GM23338 (cell line): Measurements from ENCODE around the gene CDH4. TPM values are rescaled to one million over a fixed set of nuclear protein-coding genes. Genes with fewer than 3 reads are reported as not detected.

Source experiments
- ATAC-seq: fragments of 200-7000 bp; cut with Tn5 transposase; 3 replicates; pipeline ENCODE4 v1.9.1; 2020
- DNase-seq: peaks from one replicate; pipeline ENCODE4 v3.0.0-alpha.2; 2015; ENCODE audit warnings: low spot score
- H2AFZ ChIP-seq: fragments of 200-600 bp; sonication (generic); 2 replicates; pipeline ENCODE4 v1.8.0; 2016; ENCODE audit warnings: antibody characterized with exemption, mild to moderate bottlenecking, moderate library complexity
- H3F3A ChIP-seq: fragments of 200-600 bp; sonication (generic); replicated peaks from 2 replicates; pipeline ENCODE4 v1.8.0; 2017; ENCODE audit warnings: antibody characterized with exemption, mixed run types, low read depth
- H3K27ac ChIP-seq: fragments of 200-600 bp; sonication (generic); 2 replicates; pipeline ENCODE4 v1.6.1; 2016; ENCODE audit warnings: low read depth
- H3K27me3 ChIP-seq: fragments of 200-600 bp; sonication (generic); 2 replicates; pipeline ENCODE4 v1.8.0; 2016; ENCODE audit warnings: mild to moderate bottlenecking, mixed run types, moderate library complexity; ENCODE audit not compliant: insufficient read depth
- H3K36me3 ChIP-seq: fragments of 200-600 bp; sonication (generic); 2 replicates; pipeline ENCODE4 v1.8.0; 2016; ENCODE audit warnings: mild to moderate bottlenecking; ENCODE audit not compliant: insufficient read depth
- H3K4me1 ChIP-seq: fragments of 200-600 bp; sonication (generic); 2 replicates; pipeline ENCODE4 v1.8.0; 2016; ENCODE audit warnings: mild to moderate bottlenecking, moderate library complexity; ENCODE audit not compliant: insufficient read depth
- H3K4me2 ChIP-seq: fragments of 200-600 bp; sonication (generic); 2 replicates; pipeline ENCODE4 v1.7.1; 2017; ENCODE audit warnings: mixed run types
- H3K4me3 ChIP-seq: fragments of 200-600 bp; sonication (generic); 2 replicates; pipeline ENCODE4 v1.6.1; 2016; ENCODE audit warnings: mixed run types
- H3K79me2 ChIP-seq: fragments of 200-600 bp; sonication (generic); replicated peaks from 2 replicates; pipeline ENCODE4 v1.8.0; 2017; ENCODE audit warnings: mild to moderate bottlenecking; ENCODE audit not compliant: insufficient read depth
- H3K9me2 ChIP-seq: fragments of 200-600 bp; sonication (generic); 2 replicates; pipeline ENCODE4 v1.8.0; 2017; ENCODE audit not compliant: insufficient read depth
- H4K20me1 ChIP-seq: fragments of 200-600 bp; sonication (generic); replicated peaks from 2 replicates; pipeline ENCODE4 v1.8.0; 2017; ENCODE audit warnings: mild to moderate bottlenecking; ENCODE audit not compliant: insufficient read depth
- H3K27ac Mint-ChIP-seq: 2 replicates; pipeline ENCODE4 v1.8.0; 2020; ENCODE audit warnings: inconsistent platforms, mild to moderate bottlenecking, moderate library complexity, mixed read lengths
- H3K27me3 Mint-ChIP-seq: 3 replicates; pipeline ENCODE4 v1.8.0; 2022; ENCODE audit warnings: low read depth, mild to moderate bottlenecking, moderate library complexity, mixed read lengths, inconsistent platforms; ENCODE audit not compliant: insufficient read depth, poor library complexity
- H3K36me3 Mint-ChIP-seq: 3 replicates; pipeline ENCODE4 v1.8.0; 2021; ENCODE audit warnings: low read depth, mild to moderate bottlenecking, inconsistent platforms, moderate library complexity, mixed read lengths
- H3K4me1 Mint-ChIP-seq: 3 replicates; pipeline ENCODE4 v1.8.0; 2020; ENCODE audit warnings: mild to moderate bottlenecking, inconsistent platforms, mixed read lengths
- H3K4me3 Mint-ChIP-seq: 3 replicates; pipeline ENCODE4 v1.8.0; 2021; ENCODE audit warnings: moderate library complexity, mild to moderate bottlenecking, inconsistent platforms, mixed read lengths
- H3K9me3 Mint-ChIP-seq: 3 replicates; pipeline ENCODE4 v1.8.0; 2020; ENCODE audit warnings: moderate library complexity, mild to moderate bottlenecking, inconsistent platforms, mixed read lengths
- CREB1 ChIP-seq: fragments of 250-450 bp; sonication (Bioruptor Pico); IDR thresholded peaks from 2 replicates; pipeline ENCODE4 v1.5.0; 2020; ENCODE audit warnings: low read depth, mild to moderate bottlenecking, moderate library complexity
- EZH2 ChIP-seq: fragments of 200-600 bp; sonication (generic); IDR thresholded peaks from one replicate; pipeline ENCODE4 v1.8.0; 2017; ENCODE audit warnings: antibody characterized with exemption, mild to moderate bottlenecking, low read depth; ENCODE audit not compliant: unreplicated experiment
- EZH2phosphoT487 ChIP-seq: fragments of 200-600 bp; sonication (generic); IDR thresholded peaks from one replicate; pipeline ENCODE4 v1.8.1; 2018; ENCODE audit warnings: antibody characterized with exemption; ENCODE audit not compliant: unreplicated experiment
- JUNB ChIP-seq: IDR thresholded peaks from one replicate; pipeline ENCODE4 v1.6.1; 2016; ENCODE audit warnings: antibody characterized with exemption; ENCODE audit not compliant: unreplicated experiment
- NANOG ChIP-seq: IDR thresholded peaks from 2 replicates; pipeline ENCODE4 v1.6.1; 2016; ENCODE audit warnings: antibody characterized with exemption, borderline replicate concordance
- POLR2AphosphoS5 ChIP-seq: IDR thresholded peaks from 2 replicates; pipeline ENCODE4 v1.6.1; 2016; ENCODE audit warnings: antibody characterized with exemption, low read depth
- STAT1 ChIP-seq: IDR thresholded peaks from one replicate; pipeline ENCODE4 v1.6.1; 2016; ENCODE audit warnings: antibody characterized with exemption; ENCODE audit not compliant: unreplicated experiment
- ZNF114 ChIP-seq: fragments of 250-450 bp; sonication (Bioruptor Pico); IDR thresholded peaks from 2 replicates; pipeline ENCODE4 v1.5.0; 2020; ENCODE audit warnings: mild to moderate bottlenecking, moderate library complexity
- ZNF331 ChIP-seq: fragments of 250-450 bp; sonication (Bioruptor Pico); IDR thresholded peaks from 2 replicates; pipeline ENCODE4 v1.5.0; 2020; ENCODE audit warnings: low read depth, mild to moderate bottlenecking, moderate library complexity
- polyA plus RNA-seq: library from polyadenylated mRNA; unstranded; fragments of >200 nt; fragmentation: Nextera tagmentation; extraction: Ambion mirVana; gene quantifications from 2 replicates; pipeline ENCODE4 v1.2.1, GENCODE V29; 2016
- total RNA-seq: library from RNA; depleted of rRNA; stranded (reverse); fragments of >200 nt; shearing (Covaris generic); gene quantifications from 2 replicates; pipeline ENCODE4 v1.2.3, GENCODE V29; 2014
- TF ChIP-seq, protein P1 (sequence below): fragments of 250-450 bp; sonication (Bioruptor Pico); IDR thresholded peaks from 2 replicates; pipeline ENCODE4 v1.5.0; 2020; ENCODE audit warnings: mild to moderate bottlenecking, moderate library complexity
- TF ChIP-seq, protein P2 (sequence below): IDR thresholded peaks from one replicate; pipeline ENCODE4 v1.6.1; 2018; ENCODE audit warnings: antibody characterized with exemption; ENCODE audit not compliant: unreplicated experiment
- TF ChIP-seq, protein P3 (sequence below): IDR thresholded peaks from 2 replicates; pipeline ENCODE4 v1.6.1; 2016; ENCODE audit warnings: antibody characterized with exemption
- TF ChIP-seq, protein P4 (sequence below), 2 experiments: fragments of 200-600 bp in 1 of 2; sonication (generic) in 1 of 2; conservative IDR thresholded peaks; 2 replicates each; pipeline versions ENCODE4 v1.5.1 to v1.6.1; 2016 to 2017; ENCODE audit warnings: antibody characterized with exemption in 2 of 2, low read depth in 2 of 2, mild to moderate bottlenecking in 2 of 2, moderate library complexity in 1 of 2

Gene CDH4
- total and polyA plus RNA-seq, 2 experiments from 2014 or later, result 1.2 to 4.2 TPM

DNA sequence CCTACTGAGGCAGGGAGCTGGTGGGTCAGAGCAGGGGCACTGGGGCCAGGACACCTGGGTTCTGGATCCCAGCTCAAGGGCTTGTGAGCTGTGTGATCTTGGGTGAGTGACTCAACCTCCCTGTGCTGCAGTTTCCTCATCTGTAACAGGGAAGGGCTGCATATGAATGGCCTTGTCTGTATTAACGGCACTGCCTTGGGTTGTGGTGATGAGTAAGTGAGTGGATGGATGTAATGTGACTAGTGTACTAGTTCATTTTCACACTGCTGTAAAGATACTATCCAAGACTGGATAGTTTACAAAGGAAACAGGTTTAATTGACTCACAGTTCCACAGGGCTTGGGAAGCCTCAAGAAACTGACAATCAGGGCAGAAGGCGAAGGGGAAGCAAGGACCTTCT lies 580.1 kb downstream of the CDH4 start:
- TF ChIP-seq STAT1 (no peak), JUNB (no peak), ZNF331 (no peak), NANOG (no peak), CREB1 (CRISPR knock-in tag) (no peak), POLR2AphosphoS5 (no peak), EZH2phosphoT487 (no peak), EZH2 (no peak), ZNF114 (no peak)
- TF ChIP-seq, protein P1, sequence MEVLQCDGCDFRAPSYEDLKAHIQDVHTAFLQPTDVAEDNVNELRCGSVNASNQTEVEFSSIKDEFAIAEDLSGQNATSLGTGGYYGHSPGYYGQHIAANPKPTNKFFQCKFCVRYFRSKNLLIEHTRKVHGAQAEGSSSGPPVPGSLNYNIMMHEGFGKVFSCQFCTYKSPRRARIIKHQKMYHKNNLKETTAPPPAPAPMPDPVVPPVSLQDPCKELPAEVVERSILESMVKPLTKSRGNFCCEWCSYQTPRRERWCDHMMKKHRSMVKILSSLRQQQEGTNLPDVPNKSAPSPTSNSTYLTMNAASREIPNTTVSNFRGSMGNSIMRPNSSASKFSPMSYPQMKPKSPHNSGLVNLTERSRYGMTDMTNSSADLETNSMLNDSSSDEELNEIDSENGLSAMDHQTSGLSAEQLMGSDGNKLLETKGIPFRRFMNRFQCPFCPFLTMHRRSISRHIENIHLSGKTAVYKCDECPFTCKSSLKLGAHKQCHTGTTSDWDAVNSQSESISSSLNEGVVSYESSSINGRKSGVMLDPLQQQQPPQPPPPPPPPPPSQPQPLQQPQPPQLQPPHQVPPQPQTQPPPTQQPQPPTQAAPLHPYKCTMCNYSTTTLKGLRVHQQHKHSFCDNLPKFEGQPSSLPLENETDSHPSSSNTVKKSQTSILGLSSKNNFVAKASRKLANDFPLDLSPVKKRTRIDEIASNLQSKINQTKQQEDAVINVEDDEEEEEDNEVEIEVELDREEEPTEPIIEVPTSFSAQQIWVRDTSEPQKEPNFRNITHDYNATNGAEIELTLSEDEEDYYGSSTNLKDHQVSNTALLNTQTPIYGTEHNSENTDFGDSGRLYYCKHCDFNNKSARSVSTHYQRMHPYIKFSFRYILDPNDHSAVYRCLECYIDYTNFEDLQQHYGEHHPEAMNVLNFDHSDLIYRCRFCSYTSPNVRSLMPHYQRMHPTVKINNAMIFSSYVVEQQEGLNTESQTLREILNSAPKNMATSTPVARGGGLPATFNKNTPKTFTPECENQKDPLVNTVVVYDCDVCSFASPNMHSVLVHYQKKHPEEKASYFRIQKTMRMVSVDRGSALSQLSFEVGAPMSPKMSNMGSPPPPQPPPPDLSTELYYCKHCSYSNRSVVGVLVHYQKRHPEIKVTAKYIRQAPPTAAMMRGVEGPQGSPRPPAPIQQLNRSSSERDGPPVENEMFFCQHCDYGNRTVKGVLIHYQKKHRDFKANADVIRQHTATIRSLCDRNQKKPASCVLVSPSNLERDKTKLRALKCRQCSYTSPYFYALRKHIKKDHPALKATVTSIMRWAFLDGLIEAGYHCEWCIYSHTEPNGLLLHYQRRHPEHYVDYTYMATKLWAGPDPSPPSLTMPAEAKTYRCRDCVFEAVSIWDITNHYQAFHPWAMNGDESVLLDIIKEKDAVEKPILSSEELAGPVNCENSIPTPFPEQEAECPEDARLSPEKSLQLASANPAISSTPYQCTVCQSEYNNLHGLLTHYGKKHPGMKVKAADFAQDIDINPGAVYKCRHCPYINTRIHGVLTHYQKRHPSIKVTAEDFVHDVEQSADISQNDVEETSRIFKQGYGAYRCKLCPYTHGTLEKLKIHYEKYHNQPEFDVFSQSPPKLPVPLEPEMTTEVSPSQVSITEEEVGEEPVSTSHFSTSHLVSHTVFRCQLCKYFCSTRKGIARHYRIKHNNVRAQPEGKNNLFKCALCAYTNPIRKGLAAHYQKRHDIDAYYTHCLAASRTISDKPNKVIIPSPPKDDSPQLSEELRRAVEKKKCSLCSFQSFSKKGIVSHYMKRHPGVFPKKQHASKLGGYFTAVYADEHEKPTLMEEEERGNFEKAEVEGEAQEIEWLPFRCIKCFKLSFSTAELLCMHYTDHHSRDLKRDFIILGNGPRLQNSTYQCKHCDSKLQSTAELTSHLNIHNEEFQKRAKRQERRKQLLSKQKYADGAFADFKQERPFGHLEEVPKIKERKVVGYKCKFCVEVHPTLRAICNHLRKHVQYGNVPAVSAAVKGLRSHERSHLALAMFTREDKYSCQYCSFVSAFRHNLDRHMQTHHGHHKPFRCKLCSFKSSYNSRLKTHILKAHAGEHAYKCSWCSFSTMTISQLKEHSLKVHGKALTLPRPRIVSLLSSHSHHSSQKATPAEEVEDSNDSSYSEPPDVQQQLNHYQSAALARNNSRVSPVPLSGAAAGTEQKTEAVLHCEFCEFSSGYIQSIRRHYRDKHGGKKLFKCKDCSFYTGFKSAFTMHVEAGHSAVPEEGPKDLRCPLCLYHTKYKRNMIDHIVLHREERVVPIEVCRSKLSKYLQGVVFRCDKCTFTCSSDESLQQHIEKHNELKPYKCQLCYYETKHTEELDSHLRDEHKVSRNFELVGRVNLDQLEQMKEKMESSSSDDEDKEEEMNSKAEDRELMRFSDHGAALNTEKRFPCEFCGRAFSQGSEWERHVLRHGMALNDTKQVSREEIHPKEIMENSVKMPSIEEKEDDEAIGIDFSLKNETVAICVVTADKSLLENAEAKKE, result no peak
- TF ChIP-seq, protein P2, sequence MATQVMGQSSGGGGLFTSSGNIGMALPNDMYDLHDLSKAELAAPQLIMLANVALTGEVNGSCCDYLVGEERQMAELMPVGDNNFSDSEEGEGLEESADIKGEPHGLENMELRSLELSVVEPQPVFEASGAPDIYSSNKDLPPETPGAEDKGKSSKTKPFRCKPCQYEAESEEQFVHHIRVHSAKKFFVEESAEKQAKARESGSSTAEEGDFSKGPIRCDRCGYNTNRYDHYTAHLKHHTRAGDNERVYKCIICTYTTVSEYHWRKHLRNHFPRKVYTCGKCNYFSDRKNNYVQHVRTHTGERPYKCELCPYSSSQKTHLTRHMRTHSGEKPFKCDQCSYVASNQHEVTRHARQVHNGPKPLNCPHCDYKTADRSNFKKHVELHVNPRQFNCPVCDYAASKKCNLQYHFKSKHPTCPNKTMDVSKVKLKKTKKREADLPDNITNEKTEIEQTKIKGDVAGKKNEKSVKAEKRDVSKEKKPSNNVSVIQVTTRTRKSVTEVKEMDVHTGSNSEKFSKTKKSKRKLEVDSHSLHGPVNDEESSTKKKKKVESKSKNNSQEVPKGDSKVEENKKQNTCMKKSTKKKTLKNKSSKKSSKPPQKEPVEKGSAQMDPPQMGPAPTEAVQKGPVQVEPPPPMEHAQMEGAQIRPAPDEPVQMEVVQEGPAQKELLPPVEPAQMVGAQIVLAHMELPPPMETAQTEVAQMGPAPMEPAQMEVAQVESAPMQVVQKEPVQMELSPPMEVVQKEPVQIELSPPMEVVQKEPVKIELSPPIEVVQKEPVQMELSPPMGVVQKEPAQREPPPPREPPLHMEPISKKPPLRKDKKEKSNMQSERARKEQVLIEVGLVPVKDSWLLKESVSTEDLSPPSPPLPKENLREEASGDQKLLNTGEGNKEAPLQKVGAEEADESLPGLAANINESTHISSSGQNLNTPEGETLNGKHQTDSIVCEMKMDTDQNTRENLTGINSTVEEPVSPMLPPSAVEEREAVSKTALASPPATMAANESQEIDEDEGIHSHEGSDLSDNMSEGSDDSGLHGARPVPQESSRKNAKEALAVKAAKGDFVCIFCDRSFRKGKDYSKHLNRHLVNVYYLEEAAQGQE, result no peak
- TF ChIP-seq, protein P3, sequence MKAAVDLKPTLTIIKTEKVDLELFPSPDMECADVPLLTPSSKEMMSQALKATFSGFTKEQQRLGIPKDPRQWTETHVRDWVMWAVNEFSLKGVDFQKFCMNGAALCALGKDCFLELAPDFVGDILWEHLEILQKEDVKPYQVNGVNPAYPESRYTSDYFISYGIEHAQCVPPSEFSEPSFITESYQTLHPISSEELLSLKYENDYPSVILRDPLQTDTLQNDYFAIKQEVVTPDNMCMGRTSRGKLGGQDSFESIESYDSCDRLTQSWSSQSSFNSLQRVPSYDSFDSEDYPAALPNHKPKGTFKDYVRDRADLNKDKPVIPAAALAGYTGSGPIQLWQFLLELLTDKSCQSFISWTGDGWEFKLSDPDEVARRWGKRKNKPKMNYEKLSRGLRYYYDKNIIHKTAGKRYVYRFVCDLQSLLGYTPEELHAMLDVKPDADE, result no peak
- TF ChIP-seq, protein P4, sequence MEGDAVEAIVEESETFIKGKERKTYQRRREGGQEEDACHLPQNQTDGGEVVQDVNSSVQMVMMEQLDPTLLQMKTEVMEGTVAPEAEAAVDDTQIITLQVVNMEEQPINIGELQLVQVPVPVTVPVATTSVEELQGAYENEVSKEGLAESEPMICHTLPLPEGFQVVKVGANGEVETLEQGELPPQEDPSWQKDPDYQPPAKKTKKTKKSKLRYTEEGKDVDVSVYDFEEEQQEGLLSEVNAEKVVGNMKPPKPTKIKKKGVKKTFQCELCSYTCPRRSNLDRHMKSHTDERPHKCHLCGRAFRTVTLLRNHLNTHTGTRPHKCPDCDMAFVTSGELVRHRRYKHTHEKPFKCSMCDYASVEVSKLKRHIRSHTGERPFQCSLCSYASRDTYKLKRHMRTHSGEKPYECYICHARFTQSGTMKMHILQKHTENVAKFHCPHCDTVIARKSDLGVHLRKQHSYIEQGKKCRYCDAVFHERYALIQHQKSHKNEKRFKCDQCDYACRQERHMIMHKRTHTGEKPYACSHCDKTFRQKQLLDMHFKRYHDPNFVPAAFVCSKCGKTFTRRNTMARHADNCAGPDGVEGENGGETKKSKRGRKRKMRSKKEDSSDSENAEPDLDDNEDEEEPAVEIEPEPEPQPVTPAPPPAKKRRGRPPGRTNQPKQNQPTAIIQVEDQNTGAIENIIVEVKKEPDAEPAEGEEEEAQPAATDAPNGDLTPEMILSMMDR (conservative IDR thresholded peaks at IDR 0.05; ENCODE audit: low read depth in 2 of 2), result no peak
- no peak for DNase-seq
- no peaks in the 10 kb centered on the region for H4K20me1 ChIP-seq
- no peaks in the 10 kb centered on the region for H3K9me2 ChIP-seq
- no peak overlapping the region for H2AFZ ChIP-seq
- H3K4me2 ChIP-seq, result no peak overlapping the region
- H3K27ac ChIP-seq, result no peak overlapping the region
- no peaks in the 10 kb centered on the region; the same call in 1 of the 2 replicates for H3K36me3 ChIP-seq
- no peaks in the 10 kb centered on the region for H3K27me3 ChIP-seq
- Mint-ChIP-seq H3K27ac (no peak overlapping the region), H3K4me3 (no peak overlapping the region), H3K27me3 (peaks cover 4% of the 10 kb centered on the region), H3K4me1 (peaks cover 3% of the 10 kb centered on the region; the same call in 1 of the 3 replicates), H3K36me3 (peaks cover 10% of the 10 kb centered on the region; the same call in 2 of the 3 replicates), H3K9me3 (peaks cover 22% of the 10 kb centered on the region)
- no peaks in the 10 kb centered on the region for H3F3A ChIP-seq
- H3K4me1 ChIP-seq, result no peaks in the 10 kb centered on the region
- no peak for ATAC-seq
- no peak overlapping the region for H3K4me3 ChIP-seq
- no peaks in the 10 kb centered on the region for H3K79me2 ChIP-seq
